SK-N-SH treated with all-trans-retinoic acid at 6 μM for 48 hours (cell line): ENCODE results near the gene NMUR1.

Experiments
- ARNTL ChIP-seq: fragments of 450-650 bp; formaldehyde crosslinking; IDR thresholded peaks from 2 replicates; pipeline ENCODE4 v1.5.0; 2020; ENCODE audit warnings: low read depth, mild to moderate bottlenecking, moderate library complexity, borderline replicate concordance
- TCF4 ChIP-seq: fragments of 250-450 bp; sonication (Bioruptor Pico); IDR thresholded peaks from 2 replicates; pipeline ENCODE4 v1.8.0; 2021; ENCODE audit warnings: mild to moderate bottlenecking, moderate library complexity, borderline replicate concordance
- ZNF70 ChIP-seq: fragments of 450-650 bp; formaldehyde crosslinking; IDR thresholded peaks from 2 replicates; pipeline ENCODE4 v1.5.0; 2020; ENCODE audit warnings: mild to moderate bottlenecking, moderate library complexity
- TF ChIP-seq, protein P1 (sequence below): fragments of 250-450 bp; sonication (Bioruptor Pico); IDR thresholded peaks from 2 replicates; pipeline ENCODE4 v1.5.1; 2020; ENCODE audit warnings: low read depth, mild to moderate bottlenecking, moderate library complexity
- TF ChIP-seq, protein P2 (sequence below): fragments of 250-450 bp; sonication (Bioruptor Pico); IDR thresholded peaks from 2 replicates; pipeline ENCODE4 v1.8.0; 2021; ENCODE audit warnings: low read depth, mild to moderate bottlenecking, moderate library complexity, borderline replicate concordance
- TF ChIP-seq, protein P3 (sequence below): fragments of 250-450 bp; sonication (Bioruptor Pico); IDR thresholded peaks from 2 replicates; pipeline ENCODE4 v1.8.0; 2020; ENCODE audit warnings: mild to moderate bottlenecking, moderate library complexity, borderline replicate concordance

DNA sequence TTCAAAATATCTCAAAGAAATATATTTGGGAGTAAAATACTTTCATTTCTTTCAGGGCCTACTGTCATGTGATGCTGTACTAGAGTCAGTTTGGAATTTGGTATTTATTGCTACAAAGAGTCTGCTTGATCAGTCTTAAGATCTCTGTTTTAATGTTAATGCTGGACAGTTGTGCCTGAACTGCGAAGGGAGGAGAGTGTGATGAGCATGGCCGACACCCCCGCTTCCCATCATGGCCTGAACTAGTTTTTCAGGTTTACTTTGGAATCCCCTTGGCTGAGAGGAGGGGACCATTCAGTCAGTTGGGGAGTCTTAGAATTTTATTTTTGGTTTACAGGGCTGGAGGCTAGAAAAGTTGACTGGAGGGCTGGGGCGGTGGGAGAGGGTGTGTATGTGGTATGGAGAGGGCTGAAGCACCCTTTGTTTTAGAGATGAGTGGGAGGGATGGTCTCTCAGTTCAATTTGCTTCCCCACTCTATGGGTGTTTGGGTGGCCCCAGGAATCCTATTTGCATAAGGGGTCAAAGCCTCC lies 41.5 kb upstream of the NMUR1 start:
- TF ChIP-seq ARNTL (CRISPR knock-in tag) (no peak), ZNF70 (CRISPR knock-in tag) (no peak), TCF4 (CRISPR knock-in tag) (no peak)
- TF ChIP-seq, protein P1, sequence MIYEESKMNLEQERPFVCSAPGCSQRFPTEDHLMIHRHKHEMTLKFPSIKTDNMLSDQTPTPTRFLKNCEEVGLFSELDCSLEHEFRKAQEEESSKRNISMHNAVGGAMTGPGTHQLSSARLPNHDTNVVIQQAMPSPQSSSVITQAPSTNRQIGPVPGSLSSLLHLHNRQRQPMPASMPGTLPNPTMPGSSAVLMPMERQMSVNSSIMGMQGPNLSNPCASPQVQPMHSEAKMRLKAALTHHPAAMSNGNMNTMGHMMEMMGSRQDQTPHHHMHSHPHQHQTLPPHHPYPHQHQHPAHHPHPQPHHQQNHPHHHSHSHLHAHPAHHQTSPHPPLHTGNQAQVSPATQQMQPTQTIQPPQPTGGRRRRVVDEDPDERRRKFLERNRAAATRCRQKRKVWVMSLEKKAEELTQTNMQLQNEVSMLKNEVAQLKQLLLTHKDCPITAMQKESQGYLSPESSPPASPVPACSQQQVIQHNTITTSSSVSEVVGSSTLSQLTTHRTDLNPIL (CRISPR knock-in tag) = no peak
- TF ChIP-seq, protein P2, sequence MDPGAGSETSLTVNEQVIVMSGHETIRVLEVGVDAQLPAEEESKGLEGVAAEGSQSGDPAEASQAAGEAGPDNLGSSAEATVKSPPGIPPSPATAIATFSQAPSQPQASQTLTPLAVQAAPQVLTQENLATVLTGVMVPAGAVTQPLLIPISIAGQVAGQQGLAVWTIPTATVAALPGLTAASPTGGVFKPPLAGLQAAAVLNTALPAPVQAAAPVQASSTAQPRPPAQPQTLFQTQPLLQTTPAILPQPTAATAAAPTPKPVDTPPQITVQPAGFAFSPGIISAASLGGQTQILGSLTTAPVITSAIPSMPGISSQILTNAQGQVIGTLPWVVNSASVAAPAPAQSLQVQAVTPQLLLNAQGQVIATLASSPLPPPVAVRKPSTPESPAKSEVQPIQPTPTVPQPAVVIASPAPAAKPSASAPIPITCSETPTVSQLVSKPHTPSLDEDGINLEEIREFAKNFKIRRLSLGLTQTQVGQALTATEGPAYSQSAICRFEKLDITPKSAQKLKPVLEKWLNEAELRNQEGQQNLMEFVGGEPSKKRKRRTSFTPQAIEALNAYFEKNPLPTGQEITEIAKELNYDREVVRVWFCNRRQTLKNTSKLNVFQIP = no peak
- TF ChIP-seq, protein P3, sequence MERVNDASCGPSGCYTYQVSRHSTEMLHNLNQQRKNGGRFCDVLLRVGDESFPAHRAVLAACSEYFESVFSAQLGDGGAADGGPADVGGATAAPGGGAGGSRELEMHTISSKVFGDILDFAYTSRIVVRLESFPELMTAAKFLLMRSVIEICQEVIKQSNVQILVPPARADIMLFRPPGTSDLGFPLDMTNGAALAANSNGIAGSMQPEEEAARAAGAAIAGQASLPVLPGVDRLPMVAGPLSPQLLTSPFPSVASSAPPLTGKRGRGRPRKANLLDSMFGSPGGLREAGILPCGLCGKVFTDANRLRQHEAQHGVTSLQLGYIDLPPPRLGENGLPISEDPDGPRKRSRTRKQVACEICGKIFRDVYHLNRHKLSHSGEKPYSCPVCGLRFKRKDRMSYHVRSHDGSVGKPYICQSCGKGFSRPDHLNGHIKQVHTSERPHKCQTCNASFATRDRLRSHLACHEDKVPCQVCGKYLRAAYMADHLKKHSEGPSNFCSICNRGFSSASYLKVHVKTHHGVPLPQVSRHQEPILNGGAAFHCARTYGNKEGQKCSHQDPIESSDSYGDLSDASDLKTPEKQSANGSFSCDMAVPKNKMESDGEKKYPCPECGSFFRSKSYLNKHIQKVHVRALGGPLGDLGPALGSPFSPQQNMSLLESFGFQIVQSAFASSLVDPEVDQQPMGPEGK (CRISPR knock-in tag) = no peak
